T-cell (primary cell): Measurements from ENCODE around the gene ZFYVE9. TPM values are rescaled to one million over a fixed set of nuclear protein-coding genes. Genes with fewer than 3 reads are reported as not detected.

Experiments used
- ATAC-seq, 4 experiments: fragments of 200-7000 bp in 3 of 4; fragments of 150-1000 bp in 1 of 4; cut with Tn5 transposase; replicated peaks in 1 of 4; 1 replicate in 3 of 4; 2 replicates in 1 of 4; pipeline ENCODE4 v1.10.0; 2021; ENCODE audit warnings: moderate library complexity in 3 of 4, mild to moderate bottlenecking in 2 of 4, moderate number of reproducible peaks in 1 of 4
- CTCF ChIA-PET, 2 donors: fragments of 300-600 bp; sonication (Branson Sonifier 250); formaldehyde crosslinking; loops; one replicate each; lab custom pipeline; 2022; ENCODE audit warnings: antibody characterized with exemption in 2 of 2; lab: Charles Lee
- POLR2A ChIA-PET, 2 donors: fragments of 300-600 bp; sonication (Branson Sonifier 250); formaldehyde crosslinking; loops; one replicate each; lab custom pipeline; 2022; ENCODE audit warnings: antibody characterized with exemption in 2 of 2; lab: Charles Lee
- DNase-seq, 35 experiments: peaks; one replicate each; pipeline versions ENCODE4 v3.0.0 to v3.0.0-alpha.2; 2013 to 2023
- H3K27ac ChIP-seq: one replicate; pipeline ENCODE4 v1.5.1; 2013; ENCODE audit warnings: low read length
- H3K27me3 ChIP-seq, 2 experiments: replicated peaks in 1 of 2; 1 replicate in 1 of 2; 2 replicates in 1 of 2; pipeline versions ENCODE4 v1.6.1 to v1.7.0; 2013; ENCODE audit warnings: low read length in 1 of 2, mixed read lengths in 1 of 2; ENCODE audit not compliant: control insufficient read depth in 2 of 2, insufficient read depth in 2 of 2; ENCODE audit errors: extremely low read depth in 1 of 2
- H3K36me3 ChIP-seq, 2 donors: 1 replicate in 1 of 2; 2 replicates in 1 of 2; pipeline versions ENCODE4 v1.6.1 to v1.7.0; 2013; ENCODE audit warnings: low read length in 1 of 2; ENCODE audit not compliant: control insufficient read depth in 2 of 2, insufficient read depth in 1 of 2; ENCODE audit errors: extremely low read depth in 1 of 2
- H3K4me1 ChIP-seq, 2 experiments: 1 replicate in 1 of 2; 2 replicates in 1 of 2; pipeline versions ENCODE4 v1.6.1 to v1.7.0; 2013; ENCODE audit warnings: low read length in 2 of 2, mixed read lengths in 1 of 2; ENCODE audit not compliant: insufficient read depth in 2 of 2, control insufficient read depth in 1 of 2; ENCODE audit errors: extremely low read depth in 1 of 2
- H3K4me3 ChIP-seq, 2 donors: 1 replicate in 1 of 2; 2 replicates in 1 of 2; pipeline versions ENCODE4 v1.5.1 to v1.7.0; 2013; ENCODE audit warnings: mild to moderate bottlenecking in 2 of 2, low read length in 1 of 2, moderate library complexity in 1 of 2; ENCODE audit not compliant: control insufficient read depth in 1 of 2; ENCODE audit errors: extremely low read depth in 1 of 2
- H3K9me3 ChIP-seq: 2 replicates; pipeline ENCODE4 v1.7.0; 2013
- H3K27ac Mint-ChIP-seq, 2 donors: one replicate each; pipeline ENCODE4 v1.8.0; 2020 to 2021; ENCODE audit warnings: mild to moderate bottlenecking in 2 of 2, mixed read lengths in 2 of 2
- H3K27me3 Mint-ChIP-seq, 2 donors: one replicate each; pipeline ENCODE4 v1.8.0; 2021 to 2022; ENCODE audit warnings: mixed read lengths in 2 of 2
- H3K36me3 Mint-ChIP-seq: one replicate; pipeline ENCODE4 v1.8.0; 2021; ENCODE audit warnings: mixed read lengths
- H3K4me1 Mint-ChIP-seq, 3 donors: one replicate each; pipeline ENCODE4 v1.8.0; 2020 to 2022; ENCODE audit warnings: mixed read lengths in 3 of 3, mild to moderate bottlenecking in 1 of 3
- H3K4me3 Mint-ChIP-seq, 3 donors: one replicate each; pipeline ENCODE4 v1.8.0; 2020 to 2022; ENCODE audit warnings: mild to moderate bottlenecking in 3 of 3, mixed read lengths in 3 of 3, moderate library complexity in 3 of 3
- H3K9me3 Mint-ChIP-seq, 3 donors: one replicate each; pipeline ENCODE4 v1.8.0; 2020 to 2022; ENCODE audit warnings: mixed read lengths in 3 of 3
- WGBS: methylation state at CpG from one replicate; pipeline ENCODE4 v1.1.5; 2013; ENCODE audit warnings: missing lambda C conversion rate; ENCODE audit not compliant: insufficient coverage; 5-methylcytosine and 5-hydroxymethylcytosine counted together
- total RNA-seq, 35 experiments: library from RNA in 6 of 35; stranded (reverse) in 6 of 35; fragments of 120-200 nt in 1 of 35; gene quantifications; one replicate each; pipeline versions ENCODE4 v1.2.1 to v1.2.4 and lab custom pipeline; 2013 to 2026

ZFYVE9 gene
- total RNA-seq, 5 donors from 2014 or later (not counting 1 experiment from before 2014, with no cell fraction given): 6.5 to 9.0 (median 8.7) TPM

DNA sequence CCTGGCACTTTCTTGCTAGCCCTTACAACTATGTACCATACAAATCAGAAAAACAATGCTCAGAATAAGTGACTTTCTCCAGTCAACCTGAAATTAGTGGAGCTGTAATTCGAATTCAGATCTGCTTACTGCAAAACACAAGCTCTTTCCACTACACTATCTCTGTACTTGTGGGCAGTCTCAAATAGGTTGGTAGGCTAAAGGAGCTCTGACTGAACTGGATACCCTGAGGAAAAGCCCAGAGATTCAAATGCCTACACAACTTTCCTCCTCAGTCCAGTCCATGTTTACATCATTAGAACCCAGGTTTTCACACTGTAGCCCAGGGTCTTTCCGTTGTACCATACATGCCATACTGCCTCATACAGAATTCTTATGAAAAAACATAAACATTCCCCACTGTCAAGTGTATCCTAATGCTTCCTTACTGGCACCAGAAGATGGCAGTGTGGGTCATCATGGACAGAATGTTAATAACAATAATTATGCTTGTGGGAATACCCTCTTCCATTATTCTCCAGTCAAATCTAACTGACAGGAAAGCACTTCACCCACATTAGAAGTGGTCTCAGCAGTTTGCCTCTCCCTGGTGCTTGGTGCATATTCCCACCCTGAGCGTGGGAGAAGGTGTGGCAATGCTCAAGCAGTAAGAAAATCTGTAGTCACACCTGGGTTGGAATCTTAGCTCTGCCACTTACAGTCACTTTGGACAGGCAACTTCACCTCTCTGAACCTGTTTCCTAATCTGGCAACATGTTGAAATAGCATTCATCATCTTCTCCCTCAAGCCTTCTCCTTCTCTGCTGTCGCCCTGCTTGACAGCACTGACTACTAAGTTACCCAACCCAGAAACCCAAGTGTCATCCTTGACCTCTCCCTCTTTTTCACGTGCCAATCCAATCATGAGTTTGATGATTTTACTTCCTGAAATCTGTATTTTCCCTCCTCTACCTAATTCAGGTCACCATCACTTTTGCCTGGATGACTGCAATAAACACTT lies 14.4 kb upstream of the ZFYVE9 start:
- peak in 11 of 35 experiments; percentile 3 to 59 (median 9) for DNase-seq
- H3K27ac Mint-ChIP-seq: no peak overlapping the region
- H3K36me3 ChIP-seq: no peaks in the 10 kb centered on the region

DNA sequence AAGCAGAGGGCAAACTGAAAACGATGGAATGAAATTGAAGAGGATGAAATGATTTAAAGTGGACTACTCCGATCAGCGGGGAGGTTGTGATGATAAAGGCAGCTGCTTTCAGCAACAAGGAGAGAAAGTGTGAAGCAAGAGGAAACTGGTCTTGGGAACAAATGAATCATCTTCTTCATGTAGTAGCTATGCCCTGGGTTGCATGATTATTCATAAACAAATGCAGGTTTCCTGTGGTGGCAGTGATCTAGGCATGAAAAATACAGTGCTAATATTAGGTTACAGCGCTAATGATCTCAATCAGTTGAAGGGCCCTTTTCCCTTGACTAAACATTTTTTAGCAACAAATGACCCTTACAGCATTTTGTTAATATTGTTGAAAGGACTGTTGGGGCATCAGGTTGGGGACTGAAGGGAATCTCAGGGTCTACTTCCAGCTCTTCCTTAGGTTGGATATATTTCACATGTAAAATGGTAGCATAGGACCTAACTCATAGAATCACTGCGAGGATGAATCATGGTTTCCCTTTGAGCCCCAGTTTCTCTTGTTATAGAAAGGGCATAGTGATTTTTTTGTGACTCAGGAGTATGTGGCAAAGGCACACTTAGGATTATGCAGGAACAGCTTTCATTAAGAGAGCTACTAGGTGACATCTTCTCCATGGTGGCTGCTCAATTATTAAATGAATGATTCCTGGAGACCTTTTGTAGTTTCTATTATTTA lies 1.9 kb upstream of the ZFYVE9 start:
- H3K27me3 ChIP-seq: peaks cover 2 to 3% of the 10 kb centered on the region in 2 experiments
- H3K36me3 ChIP-seq: no peaks in the 10 kb centered on the region
- POLR2A ChIA-PET: interaction anchor here in 1 of 2 donors (0.5 to 0.6 kb wide), 4 partner anchors 212 to 725 kb away, joined by 3 to 8 read pairs (median 4); no protein-coding TSS in a partner anchor
- H3K27me3 Mint-ChIP-seq: peaks cover 0 to 2% of the 10 kb centered on the region in 2 donors
- H3K4me1 ChIP-seq: peaks cover 0 to 13% of the 10 kb centered on the region in 2 experiments
- WGBS: 11% methylated on average over 3 of the region's 5 CpGs
- no peaks in the 10 kb centered on the region for H3K36me3 Mint-ChIP-seq
- no peaks in the 10 kb centered on the region for H3K9me3 Mint-ChIP-seq
- CTCF ChIA-PET: interaction anchor here in 1 of 2 donors (0.6 kb wide), 2 partner anchors 95 to 1217 kb away, joined by 3 read pairs; no protein-coding TSS in a partner anchor
- peak overlapping the region; percentile 67 to 72 for H3K27ac Mint-ChIP-seq
- H3K4me3 Mint-ChIP-seq: peak overlapping the region; percentile 46 to 86 (median 50)
- H3K9me3 ChIP-seq: no peaks in the 10 kb centered on the region
- peak in 3 of 4 experiments; percentile 40 to 56 (median 53) for ATAC-seq
- H3K4me3 ChIP-seq: peak overlapping the region in 1 of 2 donors; percentile 0
- peak overlapping the region; percentile 8 for H3K27ac ChIP-seq
- DNase-seq: peak in 3 of 35 experiments; percentile 2 to 47 (median 5)
- peaks cover 34 to 43% (median 41%) of the 10 kb centered on the region in 3 donors for H3K4me1 Mint-ChIP-seq

More for the DNA sequence above, 14.4 kb upstream of the ZFYVE9 start:
- no peaks in the 10 kb centered on the region for H3K36me3 Mint-ChIP-seq
- Histone ChIP-seq H3K27me3 (peaks cover 0 to 7% of the 10 kb centered on the region in 2 experiments), H3K9me3 (no peaks in the 10 kb centered on the region), H3K4me1 (no peaks in the 10 kb centered on the region), H3K4me3 (no peak overlapping the region), H3K27ac (no peak overlapping the region)
- ATAC-seq: peak in 3 of 4 experiments; percentile 42 to 59 (median 54)
- H3K4me1 Mint-ChIP-seq: no peaks in the 10 kb centered on the region
- WGBS: 61% methylated on average over 3 of the region's 5 CpGs
- POLR2A ChIA-PET: no interaction called here
- H3K4me3 Mint-ChIP-seq: no peak overlapping the region
- H3K9me3 Mint-ChIP-seq: no peaks in the 10 kb centered on the region
- CTCF ChIA-PET: interaction anchor here in 1 of 2 donors (1.3 kb wide), 1 partner anchor 169 kb away, joined by 3 read pairs; no protein-coding TSS in a partner anchor
- peaks cover 16 to 19% of the 10 kb centered on the region in 2 donors for H3K27me3 Mint-ChIP-seq

DNA sequence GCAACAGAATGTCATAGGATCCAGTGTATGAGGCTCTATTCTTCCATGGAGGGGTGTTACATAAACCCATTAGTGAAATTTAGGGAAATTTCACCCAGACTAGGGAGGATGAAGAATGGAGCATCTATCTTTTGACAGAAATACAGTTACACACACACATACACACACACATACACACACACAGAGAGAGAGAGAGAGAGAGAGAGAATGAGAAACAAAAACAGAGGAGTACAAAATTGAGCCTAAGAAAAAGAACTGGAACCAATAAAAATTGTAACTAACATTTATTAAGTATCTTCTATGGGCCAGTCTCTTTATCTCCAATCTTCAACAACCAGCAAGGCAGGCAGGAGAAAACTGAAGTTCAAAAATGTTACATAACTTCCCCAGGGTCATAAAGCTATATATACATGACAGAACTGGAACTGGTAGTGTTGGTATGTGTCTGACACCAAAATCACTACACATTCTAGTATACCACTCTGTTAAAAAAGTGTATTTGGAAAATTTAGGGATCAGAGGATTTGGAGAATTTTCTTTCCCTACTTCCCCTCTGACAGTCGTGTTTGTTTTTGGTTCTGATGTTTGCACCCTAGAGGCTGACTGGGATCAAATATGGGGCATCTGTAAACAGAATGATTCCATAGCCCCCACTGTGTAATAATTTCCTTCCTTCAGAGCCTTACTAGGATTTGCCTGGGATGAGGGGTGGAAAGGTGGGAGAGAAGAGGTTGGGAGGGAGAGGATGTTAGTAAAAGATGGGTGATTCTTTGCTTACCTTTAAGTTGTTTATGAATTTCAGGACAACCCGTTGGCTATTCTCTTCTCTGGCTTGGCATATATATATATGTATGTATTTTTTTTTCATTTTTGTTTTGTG lies 1.0 kb upstream of the ZFYVE9 start:
- POLR2A ChIA-PET: interaction anchor here in 1 of 2 donors (0.6 kb wide), 1 partner anchor 586 kb away, joined by 4 read pairs; no protein-coding TSS in a partner anchor
- no peaks in the 10 kb centered on the region for H3K9me3 Mint-ChIP-seq

DNA sequence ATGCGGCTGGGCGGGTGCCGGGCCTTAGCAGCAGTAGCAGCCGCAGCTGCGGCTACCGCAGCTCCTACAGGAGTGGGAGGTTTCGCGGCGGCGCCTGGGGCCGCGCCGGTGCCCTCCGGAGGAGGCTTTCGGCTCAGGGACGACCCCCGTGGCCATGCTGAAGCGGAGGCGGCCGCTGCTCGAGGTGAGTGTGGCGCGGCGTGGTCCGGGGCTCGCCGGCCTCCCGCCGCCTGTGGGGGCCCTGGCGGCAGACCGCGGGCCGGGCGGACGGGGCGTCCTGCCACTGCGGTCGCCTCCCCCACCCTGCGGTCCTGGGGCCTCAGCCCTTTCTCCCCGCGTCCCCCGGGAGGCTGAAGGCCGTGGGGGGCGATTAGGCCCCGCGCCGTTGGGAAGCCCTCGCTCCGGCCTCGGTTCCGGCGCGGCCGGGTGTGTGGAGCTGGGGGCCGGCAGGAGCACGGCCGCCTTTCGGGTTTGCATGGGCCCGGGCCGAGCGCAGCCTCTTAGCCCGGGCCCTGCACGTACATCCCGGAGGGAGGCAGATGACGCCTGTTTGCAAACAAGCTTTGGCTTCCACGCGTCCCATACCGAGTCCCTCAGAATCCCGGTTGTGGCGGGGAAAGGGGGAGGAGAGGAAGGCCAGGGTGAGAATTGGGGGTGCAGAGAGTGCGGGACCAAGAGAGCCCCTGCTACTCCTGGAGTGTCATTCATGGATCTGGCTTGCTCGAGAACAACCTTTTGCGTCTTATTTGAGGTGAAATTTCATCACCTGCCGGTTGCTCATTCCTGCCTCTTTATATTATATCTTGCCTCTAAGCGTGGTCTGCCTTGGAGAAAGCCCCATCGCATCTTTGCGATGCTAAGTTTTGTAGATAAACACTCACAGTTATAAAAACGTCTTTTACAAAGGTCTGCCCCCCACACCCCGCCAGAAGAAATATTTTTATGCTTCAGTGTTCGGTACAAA lies 613 bp downstream of the ZFYVE9 start:
- Mint-ChIP-seq H3K27me3 (peaks cover 0 to 4% of the 10 kb centered on the region in 2 donors), H3K9me3 (no peaks in the 10 kb centered on the region), H3K4me1 (peaks cover 38 to 48% (median 47%) of the 10 kb centered on the region in 3 donors), H3K36me3 (no peaks in the 10 kb centered on the region), H3K27ac (peak overlapping the region; percentile 72 to 85), H3K4me3 (peak overlapping the region; percentile 84 to 87 (median 86))
- peak overlapping the region; percentile 56 to 67 for H3K4me3 ChIP-seq
- 6% methylated on average over 77 of the region's 80 CpGs for WGBS
- no peak overlapping the region for H3K27ac ChIP-seq
- H3K9me3 ChIP-seq: no peaks in the 10 kb centered on the region
- peak in 16 of 35 experiments; percentile 1 to 42 (median 11) for DNase-seq
- CTCF ChIA-PET: interaction anchor here (0.6 to 0.8 kb wide), 2 partner anchors 113 to 262 kb away, joined by 3 read pairs; partner anchors contain the start of genes ORC1 (in 1 of the 2) and PRPF38A (in 1 of the 2)
- H3K36me3 ChIP-seq: no peaks in the 10 kb centered on the region
- ATAC-seq: peak; percentile 39 to 66 (median 54)
- H3K27me3 ChIP-seq: peaks cover 2 to 3% of the 10 kb centered on the region in 2 experiments
- POLR2A ChIA-PET: no interaction called here
- H3K4me1 ChIP-seq: peaks cover 0 to 13% of the 10 kb centered on the region in 2 experiments

More for the DNA sequence above, 1.0 kb upstream of the ZFYVE9 start:
- H3K4me3 ChIP-seq: peak overlapping the region in 1 of 2 donors; percentile 49
- no peaks in the 10 kb centered on the region for H3K36me3 ChIP-seq
- H3K27ac Mint-ChIP-seq: peak overlapping the region; percentile 73 to 79
- H3K36me3 Mint-ChIP-seq: no peaks in the 10 kb centered on the region
- peaks cover 0 to 2% of the 10 kb centered on the region in 2 donors for H3K27me3 Mint-ChIP-seq
- peaks cover 2 to 3% of the 10 kb centered on the region in 2 experiments for H3K27me3 ChIP-seq
- CTCF ChIA-PET: no interaction called here
- DNase-seq (peak in 1 of 35 experiments; percentile 16), ATAC-seq (no peak)
- no CpG with 5 or more reads among the region's 2 CpGs for WGBS
- H3K4me1 ChIP-seq: peaks cover 0 to 13% of the 10 kb centered on the region in 2 experiments
- no peaks in the 10 kb centered on the region for H3K9me3 ChIP-seq
- no peak overlapping the region for H3K27ac ChIP-seq
- peaks cover 38 to 47% (median 45%) of the 10 kb centered on the region in 3 donors for H3K4me1 Mint-ChIP-seq
- peak overlapping the region; percentile 79 to 86 (median 80) for H3K4me3 Mint-ChIP-seq
